PC-9 (cell line): Measurements from ENCODE around the gene ATP6V0D1. TPM values are rescaled to one million over a fixed set of nuclear protein-coding genes. Genes with fewer than 3 reads are reported as not detected.

Experiments used
- BruUV-seq: library from RNA; stranded (reverse); fragments of 400-500 nt; replicated peaks from 2 replicates; lab custom pipeline; 2021; lab: Mats Ljungman, UMichigan
- CTCF ChIA-PET: fragments of 300-600 bp; sonication (Branson Sonifier 250); formaldehyde crosslinking; loops from one replicate; lab custom pipeline; 2022; ENCODE audit warnings: antibody characterized with exemption; lab: Charles Lee
- POLR2A ChIA-PET: fragments of 300-600 bp; sonication (Branson Sonifier 250); formaldehyde crosslinking; loops from one replicate; lab custom pipeline; 2022; ENCODE audit warnings: antibody characterized with exemption; ENCODE audit not compliant: unreplicated experiment; lab: Charles Lee
- DNase-seq, 2 experiments: peaks; one replicate each; pipeline versions ENCODE4 v3.0.0 to v3.0.0-alpha.2; 2015 to 2022; ENCODE audit warnings: mixed read lengths in 1 of 2
- H2AFZ ChIP-seq: fragments of 200-600 bp; sonication (generic); 2 replicates; pipeline ENCODE4 v1.8.1; 2017; ENCODE audit warnings: antibody characterized with exemption
- H3F3A ChIP-seq: fragments of 200-600 bp; sonication (generic); 2 replicates; pipeline ENCODE4 v1.8.1; 2017; ENCODE audit warnings: antibody characterized with exemption, mild to moderate bottlenecking, low read depth; ENCODE audit not compliant: insufficient read depth
- H3K27ac ChIP-seq: fragments of 200-600 bp; sonication (generic); 2 replicates; pipeline ENCODE4 v1.6.1; 2016; ENCODE audit warnings: mixed run types
- H3K27me3 ChIP-seq: fragments of 200-600 bp; sonication (generic); 2 replicates; pipeline ENCODE4 v1.6.1; 2016; ENCODE audit warnings: low read depth, mixed run types; ENCODE audit not compliant: insufficient read depth
- H3K36me3 ChIP-seq: fragments of 200-600 bp; sonication (generic); 2 replicates; pipeline ENCODE4 v1.6.1; 2016; ENCODE audit warnings: low read depth, mixed run types
- H3K4me1 ChIP-seq: fragments of 200-600 bp; sonication (generic); replicated peaks from 2 replicates; pipeline ENCODE4 v1.6.1; 2016; ENCODE audit warnings: mixed run types; ENCODE audit not compliant: insufficient read depth
- H3K4me2 ChIP-seq: fragments of 200-600 bp; sonication (generic); 2 replicates; pipeline ENCODE4 v1.6.1; 2017; ENCODE audit warnings: mixed run types
- H3K4me3 ChIP-seq: fragments of 200-600 bp; sonication (generic); 2 replicates; pipeline ENCODE4 v1.6.1; 2016; ENCODE audit warnings: mixed run types
- H3K79me2 ChIP-seq: fragments of 200-600 bp; sonication (generic); 2 replicates; pipeline ENCODE4 v1.6.1; 2017; ENCODE audit warnings: low read depth, mixed run types
- H3K9me2 ChIP-seq: fragments of 200-600 bp; sonication (generic); 2 replicates; pipeline ENCODE4 v1.8.1; 2017; ENCODE audit warnings: mild to moderate bottlenecking; ENCODE audit not compliant: insufficient read depth
- H3K9me3 ChIP-seq: fragments of 200-600 bp; sonication (generic); 2 replicates; pipeline ENCODE4 v1.8.1; 2016; ENCODE audit warnings: low read depth; ENCODE audit not compliant: insufficient read depth
- H4K20me1 ChIP-seq: fragments of 200-600 bp; sonication (generic); 2 replicates; pipeline ENCODE4 v1.8.1; 2017; ENCODE audit not compliant: insufficient read depth
- CTCF ChIP-seq: fragments of 200-600 bp; sonication (generic); conservative IDR thresholded peaks from 2 replicates; pipeline ENCODE4 v1.6.1; 2017; ENCODE audit warnings: mixed run types, antibody characterized with exemption, mild to moderate bottlenecking, moderate library complexity
- EZH2 ChIP-seq: fragments of 200-600 bp; sonication (generic); IDR thresholded peaks from 2 replicates; pipeline ENCODE4 v1.8.0; 2017; ENCODE audit warnings: antibody characterized with exemption, low read depth
- intact Hi-C: fragments of 100-400 bp; cut with micrococcal nuclease; formaldehyde crosslinking; loops from one replicate; pipeline ENCODE4 v1.10.0; 2022; ENCODE audit not compliant: unreplicated experiment
- total RNA-seq: library from RNA; stranded (reverse); gene quantifications from 2 replicates; pipeline ENCODE4 v1.2.3, GENCODE V29; 2021

The ATP6V0D1 gene
- total RNA-seq, 1 experiment from 2014 or later: 61.0 TPM

DNA sequence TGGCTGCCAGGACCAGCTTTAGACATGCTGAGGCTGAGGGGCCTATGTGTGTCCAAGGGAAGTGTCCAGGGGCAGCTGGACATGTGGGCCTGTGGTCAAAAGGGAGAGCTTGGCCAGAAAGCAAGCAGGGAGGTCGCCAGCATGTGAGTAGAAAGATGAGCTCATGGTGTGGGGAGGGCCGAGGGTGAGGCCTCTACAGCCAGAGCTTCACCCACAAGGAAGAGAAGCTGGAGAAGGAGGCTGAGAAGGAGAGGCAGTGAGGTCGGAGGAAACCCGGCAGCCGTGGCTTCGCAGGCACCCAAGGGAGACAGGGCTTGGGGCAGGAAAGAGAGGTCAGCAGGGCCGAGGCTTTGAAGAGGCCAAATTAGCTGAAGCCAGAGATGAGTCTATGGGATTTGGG lies 54.0 kb downstream of the ATP6V0D1 start:
- H3K4me1 ChIP-seq: no peaks in the 10 kb centered on the region; the same call in none of the 2 replicates
- POLR2A ChIA-PET: no interaction called here
- H3K27ac ChIP-seq: no peak overlapping the region
- no peaks in the 10 kb centered on the region for H3K9me2 ChIP-seq
- DNase-seq: no peak
- H2AFZ ChIP-seq: no peak overlapping the region
- no peaks in the 10 kb centered on the region for H3K36me3 ChIP-seq
- no peaks in the 10 kb centered on the region for H3K9me3 ChIP-seq
- H3K79me2 ChIP-seq: no peaks in the 10 kb centered on the region
- intact Hi-C loops: no loop called here
- BruUV-seq: no TSS peak
- peaks cover 20% of the 10 kb centered on the region; the same call in 1 of the 2 replicates for H3F3A ChIP-seq
- TF ChIP-seq CTCF (no peak), EZH2 (no peak)
- CTCF ChIA-PET: interaction anchor here (0.5 to 0.6 kb wide), 3 partner anchors 20 to 767 kb away, joined by 3 to 11 read pairs (median 6); no protein-coding TSS in a partner anchor
- no peaks in the 10 kb centered on the region for H3K27me3 ChIP-seq
- H4K20me1 ChIP-seq: no peaks in the 10 kb centered on the region
- H3K4me2 ChIP-seq: no peak overlapping the region
- H3K4me3 ChIP-seq: no peak overlapping the region

- intact Hi-C loops: no loop called here
- Histone ChIP-seq H3K4me3 (no peak overlapping the region), H3K4me1 (no peaks in the 10 kb centered on the region; the same call in none of the 2 replicates), H3K36me3 (no peaks in the 10 kb centered on the region), H3K4me2 (no peak overlapping the region), H3F3A (peaks cover 14% of the 10 kb centered on the region; the same call in 1 of the 2 replicates), H3K27me3 (no peaks in the 10 kb centered on the region), H4K20me1 (no peaks in the 10 kb centered on the region), H3K27ac (no peak overlapping the region), H3K9me3 (no peaks in the 10 kb centered on the region), H2AFZ (no peak overlapping the region), H3K9me2 (no peaks in the 10 kb centered on the region), H3K79me2 (no peaks in the 10 kb centered on the region)
- TF ChIP-seq CTCF (no peak), EZH2 (no peak)
- POLR2A ChIA-PET: no interaction called here
- no peak for DNase-seq
- CTCF ChIA-PET: no interaction called here
- no TSS peak for BruUV-seq
Measured at GRCh38 chr16:67426022-67426421, 54.9 kb downstream of the ATP6V0D1 start.

DNA sequence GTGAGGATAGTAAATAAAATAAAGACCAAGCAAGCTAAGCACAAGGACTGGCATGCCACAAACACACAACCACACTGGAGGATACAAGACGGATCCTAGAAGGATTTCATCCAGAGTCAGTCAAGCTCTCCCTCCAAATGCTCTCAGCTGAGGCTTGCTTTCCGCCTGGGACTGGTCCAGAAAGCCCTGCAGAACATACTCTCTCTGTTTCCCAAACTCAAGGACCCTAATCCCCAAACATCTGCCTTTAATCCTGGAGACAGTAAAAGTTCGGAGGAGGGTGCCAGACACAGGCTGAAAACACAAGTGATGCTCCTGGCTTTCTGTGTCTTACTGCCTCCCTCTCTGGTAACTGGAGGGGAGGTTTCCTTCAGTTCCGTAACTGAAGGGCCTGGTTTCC lies 55.4 kb downstream of the ATP6V0D1 start:
- H3K27ac ChIP-seq: no peak overlapping the region
- no peak for TF ChIP-seq CTCF
- TF ChIP-seq EZH2: no peak
- H3F3A ChIP-seq: peaks cover 14% of the 10 kb centered on the region; the same call in 1 of the 2 replicates
- no peak overlapping the region for H3K4me2 ChIP-seq
- DNase-seq: no peak
- no peaks in the 10 kb centered on the region for H3K79me2 ChIP-seq
- no peaks in the 10 kb centered on the region for H3K27me3 ChIP-seq
- no peaks in the 10 kb centered on the region for H3K9me3 ChIP-seq
- H3K4me3 ChIP-seq: no peak overlapping the region
- BruUV-seq: no TSS peak
- ChIA-PET POLR2A (no interaction called here), CTCF (no interaction called here)
- no peaks in the 10 kb centered on the region for H3K36me3 ChIP-seq
- no peak overlapping the region for H2AFZ ChIP-seq
- no peaks in the 10 kb centered on the region for H4K20me1 ChIP-seq
- no peaks in the 10 kb centered on the region; the same call in none of the 2 replicates for H3K4me1 ChIP-seq
- no peaks in the 10 kb centered on the region for H3K9me2 ChIP-seq
- intact Hi-C loops: no loop called here
